Adrenal gland (tissue), 5 donors: Measurements from ENCODE around the gene SNAP47.

Source experiments
- POLR2A ChIP-seq, 2 donors: fragments of 450-650 bp; IDR thresholded peaks; one replicate each; pipeline ENCODE4 v1.6.1; 2017; ENCODE audit warnings: antibody characterized with exemption in 2 of 2, mild to moderate bottlenecking in 2 of 2, moderate library complexity in 1 of 2
- TF ChIP-seq, protein P1 (sequence below), 6 experiments: fragments of 450-650 bp in 4 of 6; fragments of 200-600 bp in 2 of 6; sonication (generic) in 1 of 6; IDR thresholded peaks; 1 replicate in 5 of 6; 2 replicates in 1 of 6; pipeline versions ENCODE4 v1.5.1 to v1.8.0; 2016 to 2021; ENCODE audit warnings: antibody characterized with exemption in 6 of 6, mild to moderate bottlenecking in 2 of 6, moderate library complexity in 1 of 6
- donor health status: DM: no; HTN: no; CAD: no.

DNA sequence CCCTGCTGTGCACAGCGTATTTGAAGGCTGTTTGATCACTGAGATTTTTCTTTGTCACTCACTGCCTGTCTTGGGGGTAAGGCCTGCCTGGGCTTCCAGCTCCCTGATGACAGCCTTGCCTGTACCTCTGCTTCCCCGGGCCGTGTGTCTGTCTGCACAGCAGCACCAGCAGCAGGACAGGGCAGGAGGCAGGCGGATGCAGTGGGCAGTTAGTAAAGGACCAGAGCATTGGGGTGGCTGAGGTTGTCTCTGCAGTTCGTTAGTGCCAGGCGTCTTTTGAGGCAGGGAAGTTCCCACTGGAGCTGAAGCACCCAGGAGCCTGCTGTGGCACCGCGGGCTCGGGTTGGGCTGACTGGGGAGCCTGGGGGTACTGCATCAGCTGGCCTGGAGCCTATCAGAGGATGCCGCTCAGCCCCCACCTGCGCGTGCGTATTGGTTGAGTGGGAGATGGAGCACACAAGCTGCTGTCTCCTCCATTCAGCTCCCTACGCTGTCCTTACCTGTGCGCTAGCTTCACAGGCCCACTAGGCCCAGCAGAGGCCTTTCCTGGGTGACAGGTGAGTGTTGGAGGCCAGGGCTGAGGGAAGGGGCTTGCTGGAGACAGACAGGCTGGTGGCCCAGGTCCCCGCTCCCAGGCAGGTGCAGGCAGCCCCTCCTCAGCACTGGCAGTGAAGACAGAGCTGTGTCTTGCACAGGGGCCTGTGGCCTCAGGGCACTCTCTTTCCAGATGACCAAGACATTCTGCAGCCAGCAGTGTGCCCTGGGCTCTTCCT, 28.2 kb downstream of the SNAP47 start:
- TF ChIP-seq, protein P1, sequence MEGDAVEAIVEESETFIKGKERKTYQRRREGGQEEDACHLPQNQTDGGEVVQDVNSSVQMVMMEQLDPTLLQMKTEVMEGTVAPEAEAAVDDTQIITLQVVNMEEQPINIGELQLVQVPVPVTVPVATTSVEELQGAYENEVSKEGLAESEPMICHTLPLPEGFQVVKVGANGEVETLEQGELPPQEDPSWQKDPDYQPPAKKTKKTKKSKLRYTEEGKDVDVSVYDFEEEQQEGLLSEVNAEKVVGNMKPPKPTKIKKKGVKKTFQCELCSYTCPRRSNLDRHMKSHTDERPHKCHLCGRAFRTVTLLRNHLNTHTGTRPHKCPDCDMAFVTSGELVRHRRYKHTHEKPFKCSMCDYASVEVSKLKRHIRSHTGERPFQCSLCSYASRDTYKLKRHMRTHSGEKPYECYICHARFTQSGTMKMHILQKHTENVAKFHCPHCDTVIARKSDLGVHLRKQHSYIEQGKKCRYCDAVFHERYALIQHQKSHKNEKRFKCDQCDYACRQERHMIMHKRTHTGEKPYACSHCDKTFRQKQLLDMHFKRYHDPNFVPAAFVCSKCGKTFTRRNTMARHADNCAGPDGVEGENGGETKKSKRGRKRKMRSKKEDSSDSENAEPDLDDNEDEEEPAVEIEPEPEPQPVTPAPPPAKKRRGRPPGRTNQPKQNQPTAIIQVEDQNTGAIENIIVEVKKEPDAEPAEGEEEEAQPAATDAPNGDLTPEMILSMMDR (IDR thresholded peaks at IDR 0.05) = no peak
- no peak for TF ChIP-seq POLR2A (IDR thresholded peaks at IDR 0.05)
